ENCODE data around the gene EGFL7.

DNA sequence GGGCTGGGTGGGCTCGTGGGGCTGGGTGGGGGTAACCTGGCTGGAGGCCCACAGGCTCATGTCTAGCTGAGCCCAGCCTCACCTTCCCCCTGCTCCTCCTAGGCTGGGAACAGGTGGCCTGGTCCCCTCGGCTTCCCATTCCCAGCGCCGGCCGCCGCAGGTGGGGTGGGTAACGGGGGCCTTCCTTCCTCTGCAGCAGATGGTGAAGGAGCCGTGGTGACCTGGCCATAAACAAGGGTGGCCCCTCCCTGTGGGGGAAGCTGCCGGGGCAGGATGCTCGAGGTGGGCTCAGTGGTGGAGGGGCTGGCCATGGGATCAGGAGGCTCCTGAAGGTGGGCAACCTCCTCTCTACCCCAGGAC lies 41.0 kb upstream of the EGFL7 start:
- no peak for TF ChIP-seq GABPB1 (CRISPR knock-in tag; IDR thresholded peaks at IDR 0.05)
- TF ChIP-seq, protein P1, sequence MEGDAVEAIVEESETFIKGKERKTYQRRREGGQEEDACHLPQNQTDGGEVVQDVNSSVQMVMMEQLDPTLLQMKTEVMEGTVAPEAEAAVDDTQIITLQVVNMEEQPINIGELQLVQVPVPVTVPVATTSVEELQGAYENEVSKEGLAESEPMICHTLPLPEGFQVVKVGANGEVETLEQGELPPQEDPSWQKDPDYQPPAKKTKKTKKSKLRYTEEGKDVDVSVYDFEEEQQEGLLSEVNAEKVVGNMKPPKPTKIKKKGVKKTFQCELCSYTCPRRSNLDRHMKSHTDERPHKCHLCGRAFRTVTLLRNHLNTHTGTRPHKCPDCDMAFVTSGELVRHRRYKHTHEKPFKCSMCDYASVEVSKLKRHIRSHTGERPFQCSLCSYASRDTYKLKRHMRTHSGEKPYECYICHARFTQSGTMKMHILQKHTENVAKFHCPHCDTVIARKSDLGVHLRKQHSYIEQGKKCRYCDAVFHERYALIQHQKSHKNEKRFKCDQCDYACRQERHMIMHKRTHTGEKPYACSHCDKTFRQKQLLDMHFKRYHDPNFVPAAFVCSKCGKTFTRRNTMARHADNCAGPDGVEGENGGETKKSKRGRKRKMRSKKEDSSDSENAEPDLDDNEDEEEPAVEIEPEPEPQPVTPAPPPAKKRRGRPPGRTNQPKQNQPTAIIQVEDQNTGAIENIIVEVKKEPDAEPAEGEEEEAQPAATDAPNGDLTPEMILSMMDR (IDR thresholded peaks at IDR 0.05): no peak
- TF ChIP-seq, protein P2, sequence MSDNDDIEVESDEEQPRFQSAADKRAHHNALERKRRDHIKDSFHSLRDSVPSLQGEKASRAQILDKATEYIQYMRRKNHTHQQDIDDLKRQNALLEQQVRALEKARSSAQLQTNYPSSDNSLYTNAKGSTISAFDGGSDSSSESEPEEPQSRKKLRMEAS (CRISPR knock-in tag; IDR thresholded peaks at IDR 0.05): no peak
